ENCODE measurements around the gene STK33.

GRCh38 chr11:8574798-8575197 lies 19.2 kb downstream of the STK33 start:
- TF ChIP-seq POLR2AphosphoS5 (IDR thresholded peaks at IDR 0.05) = no peak
- TF ChIP-seq POLR2A (IDR thresholded peaks at IDR 0.05) = no peak
- no peak for TF ChIP-seq CTCF (IDR thresholded peaks at IDR 0.05)

All from prostate gland (tissue), 2 donors.